ENCODE results near the gene FAM25G.

DNA sequence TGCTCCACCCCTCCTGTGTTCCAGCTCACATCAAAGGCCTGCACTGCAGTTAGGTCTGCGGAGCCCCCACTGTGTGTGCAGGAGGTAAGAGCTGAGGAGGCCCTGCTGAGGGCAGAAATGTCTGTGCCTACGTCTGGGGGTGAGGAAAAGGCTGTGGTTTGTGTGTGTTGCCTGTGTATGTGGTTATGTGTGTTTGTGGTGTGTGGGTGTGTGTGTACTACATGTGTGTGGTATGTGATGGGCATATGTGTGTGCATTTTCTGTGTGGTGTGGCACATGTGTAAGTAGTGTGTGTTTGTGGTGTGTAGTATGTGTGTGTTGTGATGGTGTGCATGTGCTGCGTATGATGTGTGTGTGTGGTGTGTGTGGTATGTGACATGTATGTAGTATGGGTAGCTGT lies 43.8 kb downstream of the FAM25G start:
- TF ChIP-seq, protein P1, sequence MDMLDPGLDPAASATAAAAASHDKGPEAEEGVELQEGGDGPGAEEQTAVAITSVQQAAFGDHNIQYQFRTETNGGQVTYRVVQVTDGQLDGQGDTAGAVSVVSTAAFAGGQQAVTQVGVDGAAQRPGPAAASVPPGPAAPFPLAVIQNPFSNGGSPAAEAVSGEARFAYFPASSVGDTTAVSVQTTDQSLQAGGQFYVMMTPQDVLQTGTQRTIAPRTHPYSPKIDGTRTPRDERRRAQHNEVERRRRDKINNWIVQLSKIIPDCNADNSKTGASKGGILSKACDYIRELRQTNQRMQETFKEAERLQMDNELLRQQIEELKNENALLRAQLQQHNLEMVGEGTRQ (IDR thresholded peaks at IDR 0.05; ENCODE audit: low read length) = no peak
- no peak for TF ChIP-seq EGR1 (IDR thresholded peaks at IDR 0.05; ENCODE audit: borderline replicate concordance, low read depth, low read length)
- no peak for TF ChIP-seq EZH2 (IDR thresholded peaks at IDR 0.05; ENCODE audit: low read depth, low read length, severe bottlenecking)
- TF ChIP-seq POLR2AphosphoS5 (IDR thresholded peaks at IDR 0.05; ENCODE audit: low read depth, low read length) = no peak
- no peak for TF ChIP-seq CHD1 (IDR thresholded peaks at IDR 0.05; ENCODE audit: low read depth, low read length)
- no peak for TF ChIP-seq EP300 (IDR thresholded peaks at IDR 0.05; ENCODE audit: borderline replicate concordance in 1 of 2, low read depth in 2 of 2, low read length in 2 of 2)
